IMR-90 (cell line): ENCODE data around the gene CSTA. TPM values are rescaled to one million over a fixed set of nuclear protein-coding genes. Genes with fewer than 3 reads are reported as not detected.

Source experiments
- ATAC-seq: fragments of 200-7000 bp; cut with Tn5 transposase; 2 replicates; pipeline ENCODE4 v1.9.1; 2020; ENCODE audit warnings: low read depth, mild to moderate bottlenecking, moderate library complexity
- BruUV-seq: library from RNA; stranded (reverse); fragments of 400-500 nt; replicated peaks from 2 replicates; lab custom pipeline; 2021; lab: Mats Ljungman, UMichigan
- CTCF ChIA-PET: fragments of 300-600 bp; formaldehyde crosslinking; extraction: SDS; loops from one replicate; lab custom pipeline; 2021; ENCODE audit warnings: antibody characterized with exemption; lab: Yijun Ruan, JAX
- POLR2A ChIA-PET: fragments of 300-600 bp; sonication (Branson Sonifier 250); formaldehyde crosslinking; loops from one replicate; lab custom pipeline; 2022; ENCODE audit warnings: antibody characterized with exemption; ENCODE audit not compliant: unreplicated experiment; lab: Charles Lee
- DNase-seq: peaks from one replicate; pipeline ENCODE4 v3.0.0; 2013
- H2AFZ ChIP-seq: replicated peaks from 2 replicates; pipeline ENCODE3; 2013; ENCODE audit warnings: low read length, mild to moderate bottlenecking; ENCODE audit not compliant: poor library complexity
- H2AK5ac ChIP-seq: 2 replicates; pipeline ENCODE4 v1.6.1; 2013; ENCODE audit warnings: low read depth, low read length, inconsistent platforms
- H2AK9ac ChIP-seq: replicated peaks from 2 replicates; pipeline ENCODE3; 2013; ENCODE audit warnings: mild to moderate bottlenecking, low read depth, low read length, moderate library complexity; ENCODE audit not compliant: poor library complexity
- H2BK120ac ChIP-seq: 2 replicates; pipeline ENCODE4 v1.6.1; 2013; ENCODE audit warnings: low read depth, low read length, inconsistent platforms
- H2BK15ac ChIP-seq: 3 replicates; pipeline ENCODE4 v1.6.1; 2013; ENCODE audit warnings: low read depth, low read length, inconsistent platforms
- H2BK20ac ChIP-seq: 2 replicates; pipeline ENCODE4 v1.6.1; 2013; ENCODE audit warnings: low read depth, mild to moderate bottlenecking, inconsistent platforms, low read length, moderate library complexity
- H2BK5ac ChIP-seq: 2 replicates; pipeline ENCODE4 v1.6.1; 2013; ENCODE audit warnings: mild to moderate bottlenecking, low read depth, low read length, inconsistent platforms; ENCODE audit not compliant: poor library complexity, severe bottlenecking
- H3K14ac ChIP-seq: replicated peaks from 2 replicates; pipeline ENCODE4 v1.6.1; 2013; ENCODE audit warnings: low read depth, low read length, inconsistent platforms
- H3K18ac ChIP-seq: 2 replicates; pipeline ENCODE4 v1.6.1; 2013; ENCODE audit warnings: low read depth, low read length, control low read depth
- H3K23ac ChIP-seq: 2 replicates; pipeline ENCODE4 v1.6.1; 2013; ENCODE audit warnings: low read depth, low read length, inconsistent platforms
- H3K27ac ChIP-seq: 2 replicates; pipeline ENCODE4 v1.5.1; 2013; ENCODE audit warnings: mild to moderate bottlenecking, control low read depth, low read length; ENCODE audit not compliant: insufficient read depth
- H3K27me3 ChIP-seq: 2 replicates; pipeline ENCODE4 v1.6.1; 2013; ENCODE audit warnings: low read length; ENCODE audit not compliant: control insufficient read depth, insufficient read depth
- H3K36me3 ChIP-seq: 2 replicates; pipeline ENCODE4 v1.6.1; 2013; ENCODE audit warnings: low read length, mixed read lengths; ENCODE audit not compliant: control insufficient read depth, insufficient read depth
- H3K4ac ChIP-seq: 2 replicates; pipeline ENCODE4 v1.6.1; 2013; ENCODE audit warnings: low read depth, low read length, inconsistent platforms
- H3K4me1 ChIP-seq: 2 replicates; pipeline ENCODE4 v1.6.1; 2013; ENCODE audit warnings: low read length, mixed read lengths; ENCODE audit not compliant: control insufficient read depth, insufficient read depth
- H3K4me2 ChIP-seq: 2 replicates; pipeline ENCODE4 v1.6.1; 2013; ENCODE audit warnings: low read depth, mild to moderate bottlenecking, control low read depth, low read length, moderate library complexity
- H3K4me3 ChIP-seq: 2 replicates; pipeline ENCODE4 v1.5.1; 2013; ENCODE audit warnings: low read depth, mild to moderate bottlenecking, control low read depth, low read length, moderate library complexity; ENCODE audit not compliant: insufficient read depth
- H3K56ac ChIP-seq: 2 replicates; pipeline ENCODE4 v1.6.1; 2013; ENCODE audit warnings: low read length, inconsistent platforms; ENCODE audit not compliant: insufficient read depth; ENCODE audit errors: extremely low read depth
- H3K79me1 ChIP-seq, 2 experiments: 2 replicates each; pipeline ENCODE4 v1.6.1; 2013; ENCODE audit warnings: low read length in 2 of 2, inconsistent platforms in 1 of 2, low read depth in 1 of 2
- H3K9ac ChIP-seq: 2 replicates; pipeline ENCODE4 v1.6.1; 2013; ENCODE audit warnings: low read depth, low read length, control low read depth
- H3K9me1 ChIP-seq: 2 replicates; pipeline ENCODE4 v1.6.1; 2013; ENCODE audit warnings: low read length, inconsistent platforms; ENCODE audit not compliant: insufficient read depth
- H3K9me3 ChIP-seq: 2 replicates; pipeline ENCODE4 v1.6.1; 2013; ENCODE audit warnings: low read length; ENCODE audit not compliant: control insufficient read depth, insufficient read depth
- H4K20me1 ChIP-seq: 2 replicates; pipeline ENCODE4 v1.6.1; 2013; ENCODE audit warnings: low read length, inconsistent platforms; ENCODE audit not compliant: insufficient read depth
- H4K5ac ChIP-seq: 2 replicates; pipeline ENCODE4 v1.6.1; 2013; ENCODE audit warnings: mild to moderate bottlenecking, low read depth, low read length, control low read depth
- H4K8ac ChIP-seq, 2 experiments: 2 replicates each; pipeline ENCODE4 v1.6.1; 2013; ENCODE audit warnings: low read depth in 2 of 2, low read length in 2 of 2, control low read depth in 1 of 2, inconsistent platforms in 1 of 2
- H4K91ac ChIP-seq: 2 replicates; pipeline ENCODE4 v1.6.1; 2013; ENCODE audit warnings: low read depth, low read length, inconsistent platforms; ENCODE audit not compliant: insufficient read depth
- BHLHE40 ChIP-seq: fragments of 150-350 bp; IDR thresholded peaks from 2 replicates; pipeline ENCODE4 v1.6.1; 2016; ENCODE audit warnings: mild to moderate bottlenecking, low read depth, low read length
- CEBPB ChIP-seq: IDR thresholded peaks from 2 replicates; pipeline ENCODE4 v1.6.1; 2012; ENCODE audit warnings: low read depth, low read length, improper control_type of control experiment
- CHD1 ChIP-seq: IDR thresholded peaks from 2 replicates; pipeline ENCODE4 v1.6.1; 2012; ENCODE audit warnings: low read depth, low read length, improper control_type of control experiment
- CTCF ChIP-seq: conservative IDR thresholded peaks from 2 replicates; pipeline ENCODE4 v1.5.1; 2012; ENCODE audit warnings: mild to moderate bottlenecking, low read depth, low read length, improper control_type of control experiment
- ELK1 ChIP-seq: fragments of 150-350 bp; IDR thresholded peaks from 2 replicates; pipeline ENCODE4 v1.6.1; 2016; ENCODE audit warnings: low read depth, mild to moderate bottlenecking, low read length, moderate library complexity, borderline replicate concordance
- FOS ChIP-seq: fragments of 150-350 bp; IDR thresholded peaks from 2 replicates; pipeline ENCODE4 v1.6.1; 2016; ENCODE audit warnings: low read depth, low read length
- MAFK ChIP-seq: IDR thresholded peaks from 2 replicates; pipeline ENCODE4 v1.6.1; 2012; ENCODE audit warnings: low read depth, low read length, improper control_type of control experiment
- MAZ ChIP-seq: IDR thresholded peaks from 2 replicates; pipeline ENCODE4 v1.6.1; 2012; ENCODE audit warnings: low read depth, mild to moderate bottlenecking, low read length, improper control_type of control experiment, moderate library complexity, borderline replicate concordance
- MXI1 ChIP-seq: IDR thresholded peaks from 2 replicates; pipeline ENCODE4 v1.6.1; 2012; ENCODE audit warnings: low read depth, mild to moderate bottlenecking, low read length, moderate library complexity, borderline replicate concordance
- NFE2L2 ChIP-seq: fragments of 150-350 bp; IDR thresholded peaks from 2 replicates; pipeline ENCODE4 v1.6.1; 2016; ENCODE audit warnings: low read depth, mild to moderate bottlenecking, low read length
- POLR2A ChIP-seq: IDR thresholded peaks from 2 replicates; pipeline ENCODE4 v1.6.1; 2012; ENCODE audit warnings: mild to moderate bottlenecking, low read depth, low read length
- RAD21 ChIP-seq: IDR thresholded peaks from 2 replicates; pipeline ENCODE4 v1.6.1; 2012; ENCODE audit warnings: low read length, improper control_type of control experiment
- RCOR1 ChIP-seq: IDR thresholded peaks from 2 replicates; pipeline ENCODE4 v1.6.1; 2012; ENCODE audit warnings: mild to moderate bottlenecking, low read length, improper control_type of control experiment; ENCODE audit not compliant: insufficient replicate concordance
- RFX5 ChIP-seq: IDR thresholded peaks from 2 replicates; pipeline ENCODE4 v1.8.0; 2012; ENCODE audit warnings: low read depth, mild to moderate bottlenecking, low read length, moderate library complexity
- SMC3 ChIP-seq: fragments of 150-350 bp; IDR thresholded peaks from 2 replicates; pipeline ENCODE4 v1.6.1; 2016; ENCODE audit warnings: low read depth, mild to moderate bottlenecking, antibody characterized with exemption, low read length, moderate library complexity
- USF2 ChIP-seq: fragments of 150-350 bp; IDR thresholded peaks from 2 replicates; pipeline ENCODE4 v1.6.1; 2017; ENCODE audit warnings: mild to moderate bottlenecking, antibody characterized with exemption, low read length, low read depth
- WGBS, 2 experiments: methylation state at CpG; one replicate each; pipeline versions ENCODE4 v1.1.5 to v1.1.7; 2013; ENCODE audit warnings: missing lambda C conversion rate in 2 of 2; ENCODE audit not compliant: insufficient read length in 1 of 2; ENCODE audit errors: extremely low coverage in 2 of 2; 5-methylcytosine and 5-hydroxymethylcytosine counted together
- dilution Hi-C: fragments of 300-500 bp; cut with HindIII; formaldehyde crosslinking; loops from one replicate; pipeline ENCODE4 v1.14.3; 2018; ENCODE audit warnings: low sequenced_read_pairs; ENCODE audit not compliant: unreplicated experiment
- in situ Hi-C: fragments of 300-500 bp; cut with MboI; formaldehyde crosslinking; loops from 3 replicates; pipeline ENCODE4 v1.14.3; 2019; ENCODE audit warnings: low sequenced_read_pairs, inconsistent platforms, mixed read lengths
- intact Hi-C: fragments of 100-400 bp; cut with micrococcal nuclease; formaldehyde crosslinking; loops from 2 replicates; pipeline ENCODE4 v1.10.0; 2022
- polyA plus RNA-seq, 3 experiments: library from polyadenylated mRNA; depleted of rRNA; stranded (reverse); fragments of >200 nt; gene quantifications; 2 replicates each; pipeline ENCODE4 v1.2.3, GENCODE V29; 2012; ENCODE audit warnings: low replicate concordance in 1 of 3
- total RNA-seq: library from RNA; depleted of rRNA; stranded (reverse); fragments of >200 nt; gene quantifications from 2 replicates; pipeline ENCODE4 v1.2.3, GENCODE V29; 2012

Gene CSTA
- total and polyA plus RNA-seq, 2 of the 4 experiments (the other 2 are of a cell fraction): 0.17 TPM; not detected in 1

GRCh38 chr3:122366379-122366749 lies 41.3 kb downstream of the CSTA start:
- POLR2A ChIA-PET: no interaction called here
- H4K5ac ChIP-seq: no peak overlapping the region
- intact Hi-C loops: no loop called here

More at GRCh38 chr3:122366379-122366749, 41.3 kb downstream of the CSTA start:
- TF ChIP-seq RAD21 (no peak), RFX5 (no peak), ELK1 (no peak), USF2 (no peak), MAFK (no peak), MAZ (no peak), CTCF (no peak), SMC3 (no peak), FOS (no peak), RCOR1 (no peak), CEBPB (no peak), MXI1 (no peak), BHLHE40 (no peak), CHD1 (no peak), POLR2A (no peak), NFE2L2 (no peak)
- no peak for ATAC-seq
- no peak overlapping the region for H4K8ac ChIP-seq
- no peaks in the 10 kb centered on the region for H4K20me1 ChIP-seq
- no TSS peak for BruUV-seq
- H3K79me1 ChIP-seq: peaks cover 0 to 9% of the 10 kb centered on the region in 2 experiments; a peak in 1 of 4 replicates
- H2BK20ac ChIP-seq: no peak overlapping the region
- H3K4me2 ChIP-seq: no peak overlapping the region
- H3K4me3 ChIP-seq: no peak overlapping the region
- dilution Hi-C loops (no loop called here), in situ Hi-C loops (no loop called here)
- H3K9ac ChIP-seq: no peak overlapping the region
- H3K14ac ChIP-seq: no peak overlapping the region
- H3K36me3 ChIP-seq: peaks cover 10% of the 10 kb centered on the region
- no peak overlapping the region for H3K4ac ChIP-seq
- H3K27me3 ChIP-seq: no peaks in the 10 kb centered on the region
- H3K4me1 ChIP-seq: peaks cover 5% of the 10 kb centered on the region
- H2AFZ ChIP-seq: no peak overlapping the region
- H3K9me1 ChIP-seq: peaks cover 3% of the 10 kb centered on the region
- H4K91ac ChIP-seq: no peak overlapping the region
- H2AK9ac ChIP-seq: no peak overlapping the region
- no peak overlapping the region for H3K56ac ChIP-seq
- CTCF ChIA-PET: interaction anchor here (0.7 kb wide), 1 partner anchor 100 kb away, joined by 3 read pairs; no protein-coding TSS in a partner anchor
- H3K9me3 ChIP-seq: no peaks in the 10 kb centered on the region
- no peak overlapping the region for H2BK15ac ChIP-seq
- H3K18ac ChIP-seq: no peak overlapping the region
- 100% methylated on average over 2 of the region's 5 CpGs; no CpG with 5 or more reads in 1 of the 2 experiments for WGBS, 2 experiments
- no peak overlapping the region for H2BK120ac ChIP-seq
- peak; percentile 2 for DNase-seq
- no peak overlapping the region for H3K23ac ChIP-seq
- no peak overlapping the region for H2BK5ac ChIP-seq
- no peak overlapping the region for H3K27ac ChIP-seq
- no peak overlapping the region for H2AK5ac ChIP-seq
